Fibroblast of lung (primary cell): ENCODE data around the gene FARP1. TPM values are rescaled to one million over a fixed set of nuclear protein-coding genes. Genes with fewer than 3 reads are reported as not detected.

Experiments used
- DNase-seq, 2 donors: peaks; one replicate each; pipeline versions ENCODE4 v3.0.0 to v3.0.0-alpha.2; 2010; ENCODE audit warnings: low read depth in 2 of 2
- H2AFZ ChIP-seq: 2 replicates; pipeline ENCODE4 v1.5.1; 2012; ENCODE audit warnings: low read length, control low read depth, inconsistent platforms
- H3K27ac ChIP-seq: 2 replicates; pipeline ENCODE4 v1.5.1; 2011; ENCODE audit warnings: low read length, control low read depth; ENCODE audit not compliant: insufficient read depth
- H3K27me3 ChIP-seq: 2 replicates; pipeline ENCODE4 v1.5.1; 2011; ENCODE audit warnings: mild to moderate bottlenecking, low read length; ENCODE audit not compliant: control insufficient read depth, insufficient read depth
- H3K36me3 ChIP-seq: 2 replicates; pipeline ENCODE4 v1.5.1; 2011; ENCODE audit warnings: low read length; ENCODE audit not compliant: control insufficient read depth, insufficient read depth
- H3K4me1 ChIP-seq: 2 replicates; pipeline ENCODE4 v1.5.1; 2011; ENCODE audit warnings: low read length; ENCODE audit not compliant: control insufficient read depth, insufficient read depth; ENCODE audit errors: extremely low read depth
- H3K4me2 ChIP-seq: 2 replicates; pipeline ENCODE4 v1.5.1; 2011; ENCODE audit warnings: low read length, control low read depth; ENCODE audit not compliant: insufficient read depth; ENCODE audit errors: extremely low read depth
- H3K4me3 ChIP-seq, 4 experiments: fragments of 200-600 bp in 1 of 4; sonication (generic) in 1 of 4; replicated peaks in 1 of 4; 2 replicates each; pipeline ENCODE4 v1.5.1; 2011 to 2016; ENCODE audit warnings: low read length in 4 of 4, low read depth in 3 of 4, mild to moderate bottlenecking in 3 of 4, control low read depth in 2 of 4, inconsistent platforms in 1 of 4, mixed read lengths in 1 of 4; ENCODE audit not compliant: insufficient read depth in 1 of 4; ENCODE audit errors: control extremely low read depth in 1 of 4
- H3K79me2 ChIP-seq: 2 replicates; pipeline ENCODE4 v1.5.1; 2012; ENCODE audit warnings: mild to moderate bottlenecking, low read length, inconsistent platforms; ENCODE audit not compliant: control insufficient read depth, insufficient read depth
- H3K9ac ChIP-seq: 2 replicates; pipeline ENCODE4 v1.5.1; 2011; ENCODE audit warnings: mild to moderate bottlenecking, low read length, control low read depth; ENCODE audit not compliant: insufficient read depth
- H3K9me3 ChIP-seq: 2 replicates; pipeline ENCODE4 v1.5.1; 2012; ENCODE audit warnings: low read depth, low read length; ENCODE audit not compliant: control insufficient read depth, insufficient read depth
- H4K20me1 ChIP-seq: 2 replicates; pipeline ENCODE4 v1.5.1; 2011; ENCODE audit warnings: low read length; ENCODE audit not compliant: control insufficient read depth, insufficient read depth; ENCODE audit errors: extremely low read depth
- CTCF ChIP-seq, 2 donors: IDR thresholded peaks in 1 of 2; conservative IDR thresholded peaks in 1 of 2; 1 replicate in 1 of 2; 2 replicates in 1 of 2; pipeline ENCODE4 v1.5.1; 2011 to 2012; ENCODE audit warnings: low read length in 2 of 2, control low read depth in 1 of 2, inconsistent platforms in 1 of 2, low read depth in 1 of 2, mild to moderate bottlenecking in 1 of 2
- EZH2 ChIP-seq: IDR thresholded peaks from 2 replicates; pipeline ENCODE4 v1.5.1; 2012; ENCODE audit warnings: low read length, control low read depth, mild to moderate bottlenecking; ENCODE audit errors: missing control alignments
- polyA plus RNA-seq, 2 donors: library from polyadenylated mRNA; depleted of rRNA in 1 of 2; stranded (reverse) in 1 of 2; unstranded in 1 of 2; fragments of >200 nt; gene quantifications; 2 replicates each; pipeline ENCODE4 v1.2.1, GENCODE V29; 2011 to 2012; ENCODE audit warnings: missing spikeins in 1 of 2
- total RNA-seq: library from RNA; depleted of rRNA; stranded (reverse); fragments of >200 nt; gene quantifications from 2 replicates; pipeline ENCODE4 v1.2.1, GENCODE V29; 2014

FARP1 gene
- total and polyA plus RNA-seq, 2 donors (not counting 1 experiment from before 2014, with no cell fraction given): 50.9 to 199 TPM

GRCh38 chr13:98401934-98402333 is 259.0 kb downstream of the FARP1 start:
- Histone ChIP-seq H3K36me3 (peaks cover 2% of the 10 kb centered on the region), H3K27ac (no peak overlapping the region), H3K4me2 (no peak overlapping the region), H3K79me2 (no peaks in the 10 kb centered on the region), H3K4me3 (no peak overlapping the region), H3K4me1 (no peaks in the 10 kb centered on the region), H3K9ac (no peak overlapping the region), H4K20me1 (no peaks in the 10 kb centered on the region), H3K9me3 (no peaks in the 10 kb centered on the region), H2AFZ (no peak overlapping the region), H3K27me3 (no peaks in the 10 kb centered on the region)
- DNase-seq: no peak
- TF ChIP-seq EZH2: no peak

- Histone ChIP-seq H4K20me1 (no peaks in the 10 kb centered on the region), H3K4me1 (no peaks in the 10 kb centered on the region), H3K9me3 (no peaks in the 10 kb centered on the region), H3K4me2 (no peak overlapping the region), H2AFZ (no peak overlapping the region), H3K9ac (no peak overlapping the region), H3K79me2 (no peaks in the 10 kb centered on the region), H3K27me3 (no peaks in the 10 kb centered on the region), H3K36me3 (peaks cover 3% of the 10 kb centered on the region), H3K4me3 (no peak overlapping the region), H3K27ac (no peak overlapping the region)
- TF ChIP-seq CTCF (conservative IDR thresholded peaks at IDR 0.05 in 1 of 2, IDR thresholded peaks at IDR 0.05 in 1 of 2; ENCODE audit: low read depth in 1 of 2, low read length in 2 of 2) (no peak), EZH2 (no peak)
- no peak for DNase-seq
These were observed 260.2 kb downstream of the FARP1 start for GRCh38 chr13:98403076-98403475.

- no peak overlapping the region for H3K9ac ChIP-seq
- TF ChIP-seq CTCF (conservative IDR thresholded peaks at IDR 0.05 in 1 of 2, IDR thresholded peaks at IDR 0.05 in 1 of 2; ENCODE audit: low read depth in 1 of 2, low read length in 2 of 2) (no peak), EZH2 (no peak)
- H3K4me2 ChIP-seq: no peak overlapping the region
- no peak overlapping the region for H2AFZ ChIP-seq
- H3K36me3 ChIP-seq: peaks cover 3% of the 10 kb centered on the region
- H4K20me1 ChIP-seq: no peaks in the 10 kb centered on the region
- no peak overlapping the region for H3K4me3 ChIP-seq
- H3K79me2 ChIP-seq: no peaks in the 10 kb centered on the region
- H3K27ac ChIP-seq: no peak overlapping the region
- H3K4me1 ChIP-seq: no peaks in the 10 kb centered on the region
- H3K9me3 ChIP-seq: no peaks in the 10 kb centered on the region
- peak; percentile 14 to 29 for DNase-seq
- H3K27me3 ChIP-seq: no peaks in the 10 kb centered on the region
These were observed 262.2 kb downstream of the FARP1 start for GRCh38 chr13:98405107-98405571.
